Measurements from ENCODE around the gene TRPC4AP. TPM values are rescaled to one million over a fixed set of nuclear protein-coding genes. Genes with fewer than 3 reads are reported as not detected.

The TRPC4AP gene
- total RNA-seq, 1 donor from 2014 or later: 95.6 TPM

DNA sequence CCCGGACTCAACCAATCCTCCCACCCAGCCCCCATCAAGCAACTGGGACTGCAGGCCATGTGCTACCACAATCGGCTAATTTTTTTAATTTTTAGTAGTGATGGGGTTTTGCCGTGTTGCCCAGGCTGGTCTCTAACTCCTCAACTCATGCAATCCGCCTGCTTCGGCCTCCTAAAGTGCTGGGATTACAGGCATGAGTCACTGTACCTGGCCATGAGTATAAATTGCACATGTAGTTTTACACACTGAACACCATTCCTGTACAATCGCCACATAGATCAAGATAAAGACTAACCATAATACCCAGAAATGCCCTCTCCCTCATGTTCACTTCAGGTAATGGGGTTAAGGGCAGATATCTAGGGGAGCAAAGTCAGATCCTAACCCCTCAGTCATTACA lies 26.4 kb downstream of the TRPC4AP start:
- TF ChIP-seq, protein P1, sequence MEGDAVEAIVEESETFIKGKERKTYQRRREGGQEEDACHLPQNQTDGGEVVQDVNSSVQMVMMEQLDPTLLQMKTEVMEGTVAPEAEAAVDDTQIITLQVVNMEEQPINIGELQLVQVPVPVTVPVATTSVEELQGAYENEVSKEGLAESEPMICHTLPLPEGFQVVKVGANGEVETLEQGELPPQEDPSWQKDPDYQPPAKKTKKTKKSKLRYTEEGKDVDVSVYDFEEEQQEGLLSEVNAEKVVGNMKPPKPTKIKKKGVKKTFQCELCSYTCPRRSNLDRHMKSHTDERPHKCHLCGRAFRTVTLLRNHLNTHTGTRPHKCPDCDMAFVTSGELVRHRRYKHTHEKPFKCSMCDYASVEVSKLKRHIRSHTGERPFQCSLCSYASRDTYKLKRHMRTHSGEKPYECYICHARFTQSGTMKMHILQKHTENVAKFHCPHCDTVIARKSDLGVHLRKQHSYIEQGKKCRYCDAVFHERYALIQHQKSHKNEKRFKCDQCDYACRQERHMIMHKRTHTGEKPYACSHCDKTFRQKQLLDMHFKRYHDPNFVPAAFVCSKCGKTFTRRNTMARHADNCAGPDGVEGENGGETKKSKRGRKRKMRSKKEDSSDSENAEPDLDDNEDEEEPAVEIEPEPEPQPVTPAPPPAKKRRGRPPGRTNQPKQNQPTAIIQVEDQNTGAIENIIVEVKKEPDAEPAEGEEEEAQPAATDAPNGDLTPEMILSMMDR (IDR thresholded peaks at IDR 0.05; ENCODE audit: unreplicated experiment): no peak
- no peak overlapping the region for H3K27ac Mint-ChIP-seq
- H3K4me1 Mint-ChIP-seq: no peaks in the 10 kb centered on the region
- no peaks in the 10 kb centered on the region for H3K27me3 Mint-ChIP-seq (ENCODE audit: low read depth)
- peaks cover 7% of the 10 kb centered on the region for H3K9me3 Mint-ChIP-seq
- DNase-seq (ENCODE audit: low spot score in 2 of 2, unreplicated experiment in 2 of 2): no peak
- peaks cover 36% of the 10 kb centered on the region for H3K36me3 Mint-ChIP-seq
- H3K4me3 Mint-ChIP-seq: no peak overlapping the region

DNA sequence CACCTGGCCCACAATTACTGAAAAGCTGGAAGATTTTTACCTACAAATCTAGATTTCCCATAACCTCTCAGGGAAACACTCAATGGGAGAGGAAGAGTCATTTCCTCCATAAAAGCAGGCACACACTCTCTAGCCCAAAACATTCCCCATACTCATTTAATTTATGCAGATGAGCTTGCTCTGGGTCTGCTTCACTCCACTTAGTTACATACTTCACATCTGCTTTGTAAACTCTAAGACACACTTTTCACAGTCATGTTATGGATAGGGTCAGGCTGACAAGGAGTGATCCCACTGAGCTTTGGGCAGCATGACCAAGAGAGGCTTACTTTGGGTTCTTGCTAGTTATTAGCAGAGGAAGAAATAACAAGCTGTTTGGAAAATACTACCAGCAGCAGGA lies 27.4 kb downstream of the TRPC4AP start:
- H3K27me3 Mint-ChIP-seq (ENCODE audit: low read depth): no peaks in the 10 kb centered on the region
- TF ChIP-seq, protein P1 (IDR thresholded peaks at IDR 0.05; ENCODE audit: unreplicated experiment): no peak
- no peak overlapping the region for H3K27ac Mint-ChIP-seq
- peaks cover 40% of the 10 kb centered on the region for H3K36me3 Mint-ChIP-seq
- no peak overlapping the region for H3K4me3 Mint-ChIP-seq
- no peak for DNase-seq (ENCODE audit: low spot score in 2 of 2, unreplicated experiment in 2 of 2)
- H3K9me3 Mint-ChIP-seq: peaks cover 13% of the 10 kb centered on the region
- H3K4me1 Mint-ChIP-seq: no peaks in the 10 kb centered on the region

DNA sequence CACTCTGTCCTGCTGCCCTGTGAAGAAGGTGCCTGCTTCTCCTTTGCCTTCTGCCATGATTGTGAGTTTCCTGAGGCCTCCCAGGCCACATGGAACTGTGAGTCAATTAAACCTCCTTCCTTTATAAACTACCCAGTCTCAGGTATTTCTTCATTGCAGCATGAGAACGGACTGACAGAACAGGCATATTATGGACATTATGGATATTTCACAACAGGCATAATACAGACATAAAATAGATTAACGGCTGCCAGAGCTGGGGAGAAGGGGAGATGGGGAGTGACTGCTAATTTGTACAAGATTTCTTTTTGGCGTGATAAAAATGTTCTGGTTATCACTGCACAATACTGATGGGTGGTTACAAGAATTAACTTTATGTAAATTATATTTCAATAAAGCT lies 29.4 kb downstream of the TRPC4AP start:
- H3K4me3 Mint-ChIP-seq: no peak overlapping the region
- H3K36me3 Mint-ChIP-seq: peaks cover 53% of the 10 kb centered on the region
- H3K27me3 Mint-ChIP-seq (ENCODE audit: low read depth): no peaks in the 10 kb centered on the region
- no peak for DNase-seq (ENCODE audit: low spot score in 2 of 2, unreplicated experiment in 2 of 2)
- peaks cover 2% of the 10 kb centered on the region for H3K4me1 Mint-ChIP-seq
- peak overlapping the region; percentile 4 for H3K27ac Mint-ChIP-seq
- peaks cover 30% of the 10 kb centered on the region for H3K9me3 Mint-ChIP-seq
- TF ChIP-seq, protein P1 (IDR thresholded peaks at IDR 0.05; ENCODE audit: unreplicated experiment): no peak

DNA sequence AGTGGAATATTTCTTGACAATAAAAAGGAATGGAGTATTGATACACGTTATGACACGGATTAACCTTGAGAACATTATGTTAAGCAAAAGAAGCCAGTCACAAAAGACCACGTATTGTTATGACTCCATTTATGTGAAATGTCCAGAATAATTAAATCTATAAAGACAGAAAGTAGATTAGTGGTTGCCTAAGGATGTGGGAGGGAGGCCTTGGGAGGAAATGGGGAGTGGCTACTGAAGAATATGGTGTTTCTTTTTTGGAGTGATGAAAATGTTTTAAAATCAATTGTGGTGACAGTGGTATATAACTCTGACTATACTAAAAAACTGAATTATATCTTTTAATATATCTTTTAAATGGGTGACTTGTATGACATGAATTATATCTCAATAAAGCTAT lies 30.1 kb downstream of the TRPC4AP start:
- TF ChIP-seq, protein P1 (IDR thresholded peaks at IDR 0.05; ENCODE audit: unreplicated experiment): no peak
- no peak overlapping the region for H3K4me3 Mint-ChIP-seq
- DNase-seq (ENCODE audit: low spot score in 2 of 2, unreplicated experiment in 2 of 2): no peak
- H3K36me3 Mint-ChIP-seq: peaks cover 53% of the 10 kb centered on the region
- peaks cover 7% of the 10 kb centered on the region for H3K4me1 Mint-ChIP-seq
- H3K9me3 Mint-ChIP-seq: peaks cover 32% of the 10 kb centered on the region
- H3K27ac Mint-ChIP-seq: no peak overlapping the region
- H3K27me3 Mint-ChIP-seq (ENCODE audit: low read depth): no peaks in the 10 kb centered on the region

DNA sequence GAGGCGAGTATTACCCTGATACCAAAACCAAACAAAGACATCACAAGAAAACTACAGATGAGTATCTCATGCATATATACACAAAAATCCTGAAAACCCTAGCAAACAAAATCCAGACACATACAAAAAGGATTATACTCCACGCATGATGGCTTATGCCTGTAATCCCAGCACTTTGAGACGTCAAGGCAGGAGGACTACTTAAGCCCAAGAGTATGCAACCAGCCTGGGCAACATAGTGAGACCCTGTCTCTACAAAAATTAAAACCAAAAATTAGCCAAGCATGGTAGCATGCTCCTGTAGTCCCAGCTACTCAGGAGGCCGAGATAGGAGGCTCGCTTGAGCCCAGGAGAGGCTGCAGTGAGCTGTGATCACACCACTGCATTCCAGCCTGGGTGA lies 32.4 kb downstream of the TRPC4AP start:
- no peaks in the 10 kb centered on the region for H3K27me3 Mint-ChIP-seq (ENCODE audit: low read depth)
- H3K27ac Mint-ChIP-seq: no peak overlapping the region
- H3K4me3 Mint-ChIP-seq: no peak overlapping the region
- peaks cover 52% of the 10 kb centered on the region for H3K36me3 Mint-ChIP-seq
- peaks cover 15% of the 10 kb centered on the region for H3K4me1 Mint-ChIP-seq
- H3K9me3 Mint-ChIP-seq: peaks cover 32% of the 10 kb centered on the region
- TF ChIP-seq, protein P1 (IDR thresholded peaks at IDR 0.05; ENCODE audit: unreplicated experiment): no peak
- no peak for DNase-seq (ENCODE audit: low spot score in 2 of 2, unreplicated experiment in 2 of 2)

DNA sequence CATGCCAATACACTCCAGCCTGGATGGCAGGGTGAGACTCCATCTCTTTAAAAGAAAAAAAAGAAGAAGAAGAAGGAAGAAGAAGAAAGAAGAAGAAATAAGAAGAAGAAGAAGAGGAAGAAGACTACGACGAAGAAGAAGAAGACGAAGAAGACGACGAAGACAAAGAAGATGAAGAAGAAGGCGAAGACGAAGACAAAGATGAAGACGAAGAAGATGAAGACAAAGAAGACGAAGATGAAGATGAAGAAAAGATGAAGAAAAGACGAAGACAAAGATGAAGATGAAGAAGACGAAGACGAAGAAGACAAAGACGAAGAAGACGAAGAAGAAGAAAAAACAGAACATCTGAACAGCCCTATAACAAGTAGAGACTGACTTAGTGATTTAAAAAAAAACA lies 33.0 kb downstream of the TRPC4AP start:
- H3K36me3 Mint-ChIP-seq: peaks cover 52% of the 10 kb centered on the region

More for the DNA sequence above, 33.0 kb downstream of the TRPC4AP start:
- no peak for DNase-seq (ENCODE audit: low spot score in 2 of 2, unreplicated experiment in 2 of 2)
- Mint-ChIP-seq H3K27me3 (ENCODE audit: low read depth) (no peaks in the 10 kb centered on the region), H3K4me3 (no peak overlapping the region), H3K27ac (no peak overlapping the region), H3K9me3 (peaks cover 32% of the 10 kb centered on the region), H3K4me1 (peaks cover 15% of the 10 kb centered on the region)
- TF ChIP-seq, protein P1 (IDR thresholded peaks at IDR 0.05; ENCODE audit: unreplicated experiment): no peak
